ENCODE data around the gene PSORS1C2. TPM values are rescaled to one million over a fixed set of nuclear protein-coding genes. Genes with fewer than 3 reads are reported as not detected.

The PSORS1C2 gene
- total RNA-seq, 1 donor from 2014 or later, result 0.38 TPM

GRCh38 chr6:31139599-31139998, 733 bp upstream of the PSORS1C2 start:
- DNase-seq (ENCODE audit: low spot score), result peak; percentile 38
- peaks cover 7% of the 10 kb centered on the region for H3K36me3 Mint-ChIP-seq (ENCODE audit: low read depth, unreplicated experiment)
- peaks cover 25% of the 10 kb centered on the region for H3K4me1 Mint-ChIP-seq (ENCODE audit: unreplicated experiment)
- peak overlapping the region; percentile 94 for H3K27ac Mint-ChIP-seq (ENCODE audit: unreplicated experiment)
- H3K4me3 Mint-ChIP-seq (ENCODE audit: unreplicated experiment), result peak overlapping the region; percentile 37
- no peaks in the 10 kb centered on the region for H3K9me3 Mint-ChIP-seq (ENCODE audit: unreplicated experiment)
- no peak for TF ChIP-seq CTCF (IDR thresholded peaks at IDR 0.05; ENCODE audit: unreplicated experiment)
- H3K27me3 Mint-ChIP-seq (ENCODE audit: unreplicated experiment), result peaks cover 4% of the 10 kb centered on the region

- Mint-ChIP-seq H3K4me3 (ENCODE audit: unreplicated experiment) (no peak overlapping the region), H3K4me1 (ENCODE audit: unreplicated experiment) (peaks cover 14% of the 10 kb centered on the region), H3K9me3 (ENCODE audit: unreplicated experiment) (no peaks in the 10 kb centered on the region), H3K36me3 (ENCODE audit: low read depth, unreplicated experiment) (peaks cover 7% of the 10 kb centered on the region), H3K27ac (ENCODE audit: unreplicated experiment) (no peak overlapping the region), H3K27me3 (ENCODE audit: unreplicated experiment) (peaks cover 3% of the 10 kb centered on the region)
- TF ChIP-seq CTCF (IDR thresholded peaks at IDR 0.05; ENCODE audit: unreplicated experiment), result no peak
- DNase-seq (ENCODE audit: low spot score), result no peak
These were observed 3.2 kb downstream of the PSORS1C2 start for GRCh38 chr6:31135710-31136109.

GRCh38 chr6:31132806-31133205, 6.1 kb downstream of the PSORS1C2 start:
- Mint-ChIP-seq H3K9me3 (ENCODE audit: unreplicated experiment) (no peaks in the 10 kb centered on the region), H3K27me3 (ENCODE audit: unreplicated experiment) (peaks cover 8% of the 10 kb centered on the region), H3K4me3 (ENCODE audit: unreplicated experiment) (no peak overlapping the region), H3K27ac (ENCODE audit: unreplicated experiment) (no peak overlapping the region), H3K36me3 (ENCODE audit: low read depth, unreplicated experiment) (peaks cover 4% of the 10 kb centered on the region), H3K4me1 (ENCODE audit: unreplicated experiment) (peaks cover 4% of the 10 kb centered on the region)
- TF ChIP-seq CTCF (IDR thresholded peaks at IDR 0.05; ENCODE audit: unreplicated experiment), result no peak
- no peak for DNase-seq (ENCODE audit: low spot score)

- peaks cover 8% of the 10 kb centered on the region for H3K27me3 Mint-ChIP-seq (ENCODE audit: unreplicated experiment)
- no peaks in the 10 kb centered on the region for H3K9me3 Mint-ChIP-seq (ENCODE audit: unreplicated experiment)
- no peak overlapping the region for H3K27ac Mint-ChIP-seq (ENCODE audit: unreplicated experiment)
- no peak for DNase-seq (ENCODE audit: low spot score)
- no peaks in the 10 kb centered on the region for H3K36me3 Mint-ChIP-seq (ENCODE audit: low read depth, unreplicated experiment)
- no peaks in the 10 kb centered on the region for H3K4me1 Mint-ChIP-seq (ENCODE audit: unreplicated experiment)
- no peak for TF ChIP-seq CTCF (IDR thresholded peaks at IDR 0.05; ENCODE audit: unreplicated experiment)
- no peak overlapping the region for H3K4me3 Mint-ChIP-seq (ENCODE audit: unreplicated experiment)
These were observed 7.3 kb downstream of the PSORS1C2 start for GRCh38 chr6:31131595-31131994.

GRCh38 chr6:31130751-31131150, 8.1 kb downstream of the PSORS1C2 start:
- Mint-ChIP-seq H3K27me3 (ENCODE audit: unreplicated experiment) (peaks cover 8% of the 10 kb centered on the region), H3K36me3 (ENCODE audit: low read depth, unreplicated experiment) (no peaks in the 10 kb centered on the region), H3K4me1 (ENCODE audit: unreplicated experiment) (peaks cover 3% of the 10 kb centered on the region), H3K9me3 (ENCODE audit: unreplicated experiment) (no peaks in the 10 kb centered on the region), H3K27ac (ENCODE audit: unreplicated experiment) (no peak overlapping the region), H3K4me3 (ENCODE audit: unreplicated experiment) (no peak overlapping the region)
- no peak for DNase-seq (ENCODE audit: low spot score)
- no peak for TF ChIP-seq CTCF (IDR thresholded peaks at IDR 0.05; ENCODE audit: unreplicated experiment)

Measured in endothelial cell (in vitro differentiated cells).